HCT116 (cell line): Measurements from ENCODE around the gene SYCE3. TPM values are rescaled to one million over a fixed set of nuclear protein-coding genes. Genes with fewer than 3 reads are reported as not detected.

Experiments used
- ATAC-seq: fragments of 200-7000 bp; cut with Tn5 transposase; 2 replicates; pipeline ENCODE4 v1.9.1; 2020; ENCODE audit warnings: mild to moderate bottlenecking, moderate library complexity
- BruUV-seq: library from RNA; stranded (reverse); fragments of 400-500 nt; replicated peaks from 2 replicates; lab custom pipeline; 2021; lab: Mats Ljungman, UMichigan
- CTCF ChIA-PET: fragments of 300-600 bp; sonication (Branson Sonifier 250); formaldehyde crosslinking; loops from one replicate; lab custom pipeline; 2021; ENCODE audit warnings: antibody characterized with exemption; lab: Charles Lee
- POLR2A ChIA-PET: fragments of 300-600, 350-600 bp; sonication (Branson Sonifier 250); formaldehyde crosslinking; loops from one replicate; lab custom pipeline; 2021; ENCODE audit warnings: antibody characterized with exemption; lab: Charles Lee
- RAD21 ChIA-PET, 2 experiments: fragments of 300-600 bp; sonication (Branson Sonifier 250); formaldehyde crosslinking; loops; one replicate each; lab custom pipeline; 2023; ENCODE audit warnings: low total read pairs in 2 of 2; ENCODE audit not compliant: uncharacterized antibody in 2 of 2, unreplicated experiment in 2 of 2, low non-redundant PET in 1 of 2; lab: Charles Lee
- DNase-seq: peaks from one replicate; pipeline ENCODE4 v3.0.0-alpha.2; 2010; ENCODE audit warnings: low read depth, low spot score
- H2AFZ ChIP-seq: fragments of 200-600 bp; shearing (Covaris generic), sonication (generic); 2 replicates; pipeline ENCODE4 v1.6.1; 2017; ENCODE audit warnings: low read depth, mixed run types, mixed read lengths, antibody characterized with exemption, low read length; ENCODE audit not compliant: poor library complexity, severe bottlenecking
- H3K27ac ChIP-seq: 2 replicates; pipeline ENCODE4 v1.5.1; 2012; ENCODE audit warnings: low read depth, low read length
- H3K27me3 ChIP-seq: fragments of 200-600 bp; sonication (generic); 2 replicates; pipeline ENCODE4 v1.6.1; 2016; ENCODE audit warnings: mixed run types, low read length, mixed read lengths; ENCODE audit not compliant: insufficient read depth
- H3K36me3 ChIP-seq, 2 experiments: fragments of 200-500 bp in 1 of 2; fragments of 200-600 bp in 1 of 2; sonication (Bioruptor generic) in 1 of 2; sonication (generic) in 1 of 2; 2 replicates each; pipeline versions ENCODE4 v1.5.1 to v1.6.1; 2014 to 2016; ENCODE audit warnings: low read length in 2 of 2, inconsistent platforms in 1 of 2, mixed read lengths in 1 of 2, mixed run types in 1 of 2; ENCODE audit not compliant: insufficient read depth in 2 of 2, control insufficient read depth in 1 of 2
- H3K4me1 ChIP-seq, 2 experiments: fragments of 200-600 bp in 1 of 2; sonication (generic) in 1 of 2; 2 replicates each; pipeline versions ENCODE4 v1.5.1 to v1.6.1; 2012 to 2017; ENCODE audit warnings: low read length in 2 of 2, inconsistent platforms in 1 of 2, mild to moderate bottlenecking in 1 of 2, mixed read lengths in 1 of 2, mixed run types in 1 of 2, moderate library complexity in 1 of 2; ENCODE audit not compliant: insufficient read depth in 2 of 2, control insufficient read depth in 1 of 2
- H3K4me2 ChIP-seq: fragments of 200-600 bp; sonication (generic); 2 replicates; pipeline ENCODE4 v1.6.1; 2017; ENCODE audit warnings: mixed run types, low read length, mixed read lengths
- H3K4me3 ChIP-seq, 2 experiments: fragments of 200-600 bp in 1 of 2; sonication (generic) in 1 of 2; replicated peaks in 1 of 2; 2 replicates each; pipeline ENCODE4 v1.5.1; 2011 to 2016; ENCODE audit warnings: low read length in 2 of 2, control low read depth in 1 of 2, low read depth in 1 of 2, mild to moderate bottlenecking in 1 of 2, mixed read lengths in 1 of 2, mixed run types in 1 of 2
- H3K79me2 ChIP-seq: fragments of 200-600 bp; sonication (generic); 2 replicates; pipeline ENCODE4 v1.6.1; 2017; ENCODE audit warnings: mild to moderate bottlenecking, mixed run types, low read length, moderate library complexity, mixed read lengths; ENCODE audit not compliant: insufficient read depth
- H3K9ac ChIP-seq: fragments of 200-600 bp; sonication (generic); 2 replicates; pipeline ENCODE4 v1.6.1; 2016; ENCODE audit warnings: low read length, mixed read lengths
- H3K9me2 ChIP-seq: fragments of 200-600 bp; sonication (generic), shearing (Covaris generic); 2 replicates; pipeline ENCODE4 v1.6.1; 2017; ENCODE audit warnings: mixed run types, mild to moderate bottlenecking, moderate library complexity; ENCODE audit not compliant: insufficient read depth
- H3K9me3 ChIP-seq, 2 experiments: fragments of 200-500 bp in 1 of 2; fragments of 200-600 bp in 1 of 2; sonication (Bioruptor generic) in 1 of 2; sonication (generic) in 1 of 2; 2 replicates each; pipeline ENCODE4 v1.6.1; 2014 to 2017; ENCODE audit warnings: low read length in 2 of 2, mixed read lengths in 2 of 2, inconsistent platforms in 1 of 2, low read depth in 1 of 2, mild to moderate bottlenecking in 1 of 2, mixed run types in 1 of 2, moderate library complexity in 1 of 2; ENCODE audit not compliant: control insufficient read depth in 1 of 2, insufficient read depth in 1 of 2
- H4K20me1 ChIP-seq: fragments of 200-600 bp; sonication (generic), shearing (Covaris generic); 2 replicates; pipeline ENCODE4 v1.6.1; 2017; ENCODE audit warnings: mixed run types, mild to moderate bottlenecking, moderate library complexity; ENCODE audit not compliant: insufficient read depth
- CTCF ChIP-seq, 3 experiments: fragments of 200-600 bp in 1 of 3; sonication (generic) in 1 of 3; IDR thresholded peaks in 2 of 3; conservative IDR thresholded peaks in 1 of 3; 2 replicates each; pipeline ENCODE4 v1.5.1; 2012 to 2017; ENCODE audit warnings: low read depth in 2 of 3, low read length in 2 of 3, antibody characterized with exemption in 1 of 3, borderline replicate concordance in 1 of 3, control low read depth in 1 of 3, mild to moderate bottlenecking in 1 of 3, mixed read lengths in 1 of 3, mixed run types in 1 of 3, moderate library complexity in 1 of 3; ENCODE audit not compliant: insufficient read depth in 1 of 3
- EZH2 ChIP-seq: fragments of 200-600 bp; sonication (generic); IDR thresholded peaks from 2 replicates; pipeline ENCODE4 v1.6.1; 2017; ENCODE audit warnings: antibody characterized with exemption, mixed run types
- EZH2phosphoT487 ChIP-seq: fragments of 200-600 bp; IDR thresholded peaks from 2 replicates; pipeline ENCODE4 v1.6.1; 2018; ENCODE audit warnings: antibody characterized with exemption, borderline replicate concordance
- FOSL1 ChIP-seq: IDR thresholded peaks from 2 replicates; pipeline ENCODE4 v1.6.1; 2012; ENCODE audit warnings: low read depth
- JUND ChIP-seq: IDR thresholded peaks from 2 replicates; pipeline ENCODE4 v1.6.1; 2012
- MAX ChIP-seq: IDR thresholded peaks from 2 replicates; pipeline ENCODE4 v1.6.1; 2012
- REST ChIP-seq: IDR thresholded peaks from 2 replicates; pipeline ENCODE4 v1.6.1; 2012; ENCODE audit warnings: low read depth
- SIN3A ChIP-seq: IDR thresholded peaks from 2 replicates; pipeline ENCODE4 v1.6.1; 2012; ENCODE audit warnings: low read depth
- SP1 ChIP-seq: IDR thresholded peaks from 2 replicates; pipeline ENCODE4 v1.6.1; 2012; ENCODE audit warnings: low read depth
- TCF7L2 ChIP-seq: IDR thresholded peaks from 2 replicates; pipeline ENCODE4 v1.7.0; 2011; ENCODE audit warnings: borderline replicate concordance, inconsistent platforms; ENCODE audit not compliant: insufficient read depth, insufficient read length; ENCODE audit errors: extremely low read depth
- YY1 ChIP-seq: IDR thresholded peaks from 2 replicates; pipeline ENCODE4 v1.6.1; 2011; ENCODE audit warnings: low read length, low read depth, moderate library complexity, mild to moderate bottlenecking; ENCODE audit not compliant: insufficient replicate concordance; ENCODE audit errors: extremely low read depth
- ZBTB33 ChIP-seq: IDR thresholded peaks from 2 replicates; pipeline ENCODE4 v1.6.1; 2011; ENCODE audit warnings: mild to moderate bottlenecking, low read length, moderate library complexity; ENCODE audit not compliant: insufficient replicate concordance; ENCODE audit errors: extremely low read depth
- intact Hi-C: fragments of 100-400 bp; cut with micrococcal nuclease; formaldehyde crosslinking; loops from 2 replicates; pipeline ENCODE4 v1.10.0; 2022
- total RNA-seq: library from RNA; stranded (reverse); gene quantifications from one replicate; pipeline ENCODE4 v1.2.1, GENCODE V29; 2021; ENCODE audit not compliant: unreplicated experiment

The SYCE3 gene
- total RNA-seq, 1 experiment from 2014 or later, result not detected

GRCh38 chr22:50585781-50586180, 23.1 kb upstream of the SYCE3 start:
- H3K27me3 ChIP-seq, result no peaks in the 10 kb centered on the region
- POLR2A ChIA-PET, result no interaction called here
- no peak overlapping the region for H3K4me2 ChIP-seq
- no peak for DNase-seq
- H3K79me2 ChIP-seq, result peaks cover 17% of the 10 kb centered on the region; the same call in 1 of the 2 replicates
- H3K9me2 ChIP-seq, result no peaks in the 10 kb centered on the region
- RAD21 ChIA-PET, result no interaction called here
- H3K36me3 ChIP-seq, result no peaks in the 10 kb centered on the region
- no peak overlapping the region for H3K27ac ChIP-seq
- BruUV-seq, result no TSS peak
- TF ChIP-seq EZH2 (no peak), REST (no peak), EZH2phosphoT487 (no peak), CTCF (IDR thresholded peaks at IDR 0.05 in 2 of 3, conservative IDR thresholded peaks at IDR 0.05 in 1 of 3; ENCODE audit: borderline replicate concordance in 1 of 3, insufficient read depth in 1 of 3, low read depth in 2 of 3, low read length in 2 of 3) (no peak), TCF7L2 (no peak), FOSL1 (no peak), ZBTB33 (no peak), SP1 (no peak), JUND (no peak), YY1 (no peak), MAX (no peak), SIN3A (no peak)
- H4K20me1 ChIP-seq, result no peaks in the 10 kb centered on the region
- ATAC-seq, result no peak
- CTCF ChIA-PET, result no interaction called here
- H3K9ac ChIP-seq, result no peak overlapping the region
- H3K9me3 ChIP-seq, result no peaks in the 10 kb centered on the region
- no peak overlapping the region for H2AFZ ChIP-seq
- peaks cover 5 to 24% of the 10 kb centered on the region in 2 experiments for H3K4me1 ChIP-seq
- H3K4me3 ChIP-seq, result no peak overlapping the region
- intact Hi-C loops, result no loop called here
